ENCODE data around the gene ASCL1. TPM values are rescaled to one million over a fixed set of nuclear protein-coding genes. Genes with fewer than 3 reads are reported as not detected.
A peak's percentile ranks its signal among the peaks of the same experiment; 100 is the strongest.

ASCL1 gene
- total and polyA plus RNA-seq, 2 of the 13 experiments (the other 11 are each of a cell fraction or from before 2014, with no cell fraction given) = not detected

GRCh38 chr12:102920271-102920670 lies 37.2 kb upstream of the ASCL1 start (continued):
- TF ChIP-seq MXI1 (IDR thresholded peaks at IDR 0.05; ENCODE audit: borderline replicate concordance, low read depth, low read length) (peak; percentile 43; the same call in 1 of the 3 replicates), KLF15 (CRISPR knock-in tag; IDR thresholded peaks at IDR 0.05; ENCODE audit: borderline replicate concordance) (no peak; the same call in 1 of the 2 replicates), ATF7 (IDR thresholded peaks at IDR 0.05) (no peak), ATF7 (CRISPR knock-in tag; IDR thresholded peaks at IDR 0.05) (no peak; the same call in 1 of the 2 replicates), ZNF75D (CRISPR knock-in tag; IDR thresholded peaks at IDR 0.05; ENCODE audit: borderline replicate concordance) (no peak), ZNF329 (CRISPR knock-in tag; IDR thresholded peaks at IDR 0.05; ENCODE audit: low read depth) (no peak), MEF2D (CRISPR knock-in tag; IDR thresholded peaks at IDR 0.05) (peak; percentile 81), ZNF251 (CRISPR knock-in tag; IDR thresholded peaks at IDR 0.05) (no peak), ONECUT2 (CRISPR knock-in tag; IDR thresholded peaks at IDR 0.05) (peak; percentile 69; the same call in 1 of the 2 replicates), ESRRA (CRISPR knock-in tag; IDR thresholded peaks at IDR 0.05; ENCODE audit: low read depth) (0 out of 2 replicates have a peak, but pooled peaks have one; percentile 30), FOXO1 (CRISPR knock-in tag; IDR thresholded peaks at IDR 0.05) (peak; percentile 97), SNAPC5 (CRISPR knock-in tag; IDR thresholded peaks at IDR 0.05; ENCODE audit: borderline replicate concordance) (no peak), NCOR1 (IDR thresholded peaks at IDR 0.05; ENCODE audit: borderline replicate concordance, low read length) (peak; percentile 82; the same call in 1 of the 2 replicates), HMG20A (CRISPR knock-in tag; IDR thresholded peaks at IDR 0.05; ENCODE audit: borderline replicate concordance) (peak; percentile 98), FOSL1 (CRISPR knock-in tag; IDR thresholded peaks at IDR 0.05; ENCODE audit: borderline replicate concordance) (0 out of 2 replicates have a peak, but pooled peaks have one; percentile 25), ZBTB43 (CRISPR knock-in tag; conservative IDR thresholded peaks at IDR 0.05) (peak; percentile 49; the same call in 1 of the 2 replicates), ZNF792 (CRISPR knock-in tag; IDR thresholded peaks at IDR 0.05) (no peak), ZSCAN9 (CRISPR knock-in tag; IDR thresholded peaks at IDR 0.05; ENCODE audit: borderline replicate concordance) (peak; percentile 26; the same call in 1 of the 2 replicates), ZNF580 (CRISPR knock-in tag; IDR thresholded peaks at IDR 0.05; ENCODE audit: borderline replicate concordance, low read depth) (0 out of 2 replicates have a peak, but pooled peaks have one; percentile 46), HMG20B (CRISPR knock-in tag; conservative IDR thresholded peaks at IDR 0.05) (peak; percentile 87), ZNF768 (CRISPR knock-in tag; IDR thresholded peaks at IDR 0.05) (no peak), TARDBP (CRISPR knock-in tag; IDR thresholded peaks at IDR 0.05) (peak; percentile 92), SAP130 (CRISPR knock-in tag; IDR thresholded peaks at IDR 0.05; ENCODE audit: low read depth) (peak; percentile 94), HHEX (CRISPR knock-in tag; IDR thresholded peaks at IDR 0.05) (peak; percentile 86; the same call in 1 of the 2 replicates)
- TF ChIP-seq, protein P1, sequence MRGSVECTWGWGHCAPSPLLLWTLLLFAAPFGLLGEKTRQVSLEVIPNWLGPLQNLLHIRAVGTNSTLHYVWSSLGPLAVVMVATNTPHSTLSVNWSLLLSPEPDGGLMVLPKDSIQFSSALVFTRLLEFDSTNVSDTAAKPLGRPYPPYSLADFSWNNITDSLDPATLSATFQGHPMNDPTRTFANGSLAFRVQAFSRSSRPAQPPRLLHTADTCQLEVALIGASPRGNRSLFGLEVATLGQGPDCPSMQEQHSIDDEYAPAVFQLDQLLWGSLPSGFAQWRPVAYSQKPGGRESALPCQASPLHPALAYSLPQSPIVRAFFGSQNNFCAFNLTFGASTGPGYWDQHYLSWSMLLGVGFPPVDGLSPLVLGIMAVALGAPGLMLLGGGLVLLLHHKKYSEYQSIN (CRISPR knock-in tag; IDR thresholded peaks at IDR 0.05; ENCODE audit: borderline replicate concordance) = no peak

Data from HepG2 (cell line).